H9 (cell line): ENCODE data around the gene MEFV. TPM values are rescaled to one million over a fixed set of nuclear protein-coding genes. Genes with fewer than 3 reads are reported as not detected.
"Not testable (repeated sequence)": the region's sequence is repeated elsewhere in the genome, so short reads cannot be mapped to it uniquely, and the experiment has no call there.

Experiments
- DNase-seq: peaks from one replicate; pipeline ENCODE4 v3.0.0-alpha.2; 2017
- H2AFZ ChIP-seq: one replicate; pipeline ENCODE4 v1.6.1; 2013; ENCODE audit warnings: mild to moderate bottlenecking, low read length, control low read depth, moderate library complexity
- H2AK5ac ChIP-seq: 2 replicates; pipeline ENCODE4 v1.6.1; 2013; ENCODE audit warnings: low read length, control low read depth, mixed read lengths; ENCODE audit not compliant: insufficient read length
- H2BK120ac ChIP-seq: one replicate; pipeline ENCODE4 v1.6.1; 2013; ENCODE audit warnings: low read depth, mild to moderate bottlenecking, low read length, control low read depth, inconsistent platforms; ENCODE audit not compliant: poor library complexity, severe bottlenecking
- H2BK12ac ChIP-seq: 2 replicates; pipeline ENCODE4 v1.6.1; 2013; ENCODE audit warnings: low read length, control low read depth, mixed read lengths, low read depth; ENCODE audit not compliant: insufficient read length
- H2BK15ac ChIP-seq: 2 replicates; pipeline ENCODE4 v1.6.1; 2013; ENCODE audit warnings: low read depth, low read length, control low read depth
- H2BK20ac ChIP-seq: one replicate; pipeline ENCODE4 v1.6.1; 2013; ENCODE audit warnings: low read depth, mild to moderate bottlenecking, low read length, control low read depth, inconsistent platforms; ENCODE audit not compliant: poor library complexity, severe bottlenecking
- H2BK5ac ChIP-seq: 2 replicates; pipeline ENCODE4 v1.6.1; 2013; ENCODE audit warnings: low read length, control low read depth, mixed read lengths; ENCODE audit not compliant: insufficient read length
- H3K14ac ChIP-seq: 2 replicates; pipeline ENCODE4 v1.6.1; 2013; ENCODE audit warnings: low read length, control low read depth; ENCODE audit not compliant: insufficient read depth
- H3K18ac ChIP-seq: 2 replicates; pipeline ENCODE4 v1.6.1; 2013; ENCODE audit warnings: low read depth, mild to moderate bottlenecking, mixed read lengths, low read length, control low read depth; ENCODE audit not compliant: insufficient read length
- H3K23ac ChIP-seq: 2 replicates; pipeline ENCODE4 v1.6.1; 2013; ENCODE audit warnings: low read length, control low read depth, mixed read lengths, low read depth; ENCODE audit not compliant: insufficient read length
- H3K23me2 ChIP-seq: 2 replicates; pipeline ENCODE4 v1.6.1; 2013; ENCODE audit warnings: low read depth, mild to moderate bottlenecking, mixed read lengths, low read length, control low read depth; ENCODE audit not compliant: insufficient read length, poor library complexity, severe bottlenecking
- H3K27ac ChIP-seq: 2 replicates; pipeline ENCODE4 v1.5.1; 2013; ENCODE audit warnings: low read length, control low read depth, mixed read lengths, low read depth; ENCODE audit not compliant: insufficient read length
- H3K27me3 ChIP-seq: 2 replicates; pipeline ENCODE4 v1.6.1; 2013; ENCODE audit warnings: low read length, control low read depth, inconsistent platforms; ENCODE audit not compliant: insufficient read depth
- H3K4ac ChIP-seq: 2 replicates; pipeline ENCODE4 v1.6.1; 2013; ENCODE audit warnings: low read depth, mild to moderate bottlenecking, control low read depth, inconsistent platforms, low read length, moderate library complexity
- H3K4me1 ChIP-seq: 2 replicates; pipeline ENCODE4 v1.6.1; 2013; ENCODE audit warnings: low read length, control low read depth, inconsistent platforms; ENCODE audit not compliant: insufficient read depth
- H3K4me2 ChIP-seq: 2 replicates; pipeline ENCODE4 v1.6.1; 2013; ENCODE audit warnings: low read length, control low read depth, mixed read lengths; ENCODE audit not compliant: insufficient read length, insufficient read depth
- H3K56ac ChIP-seq: 2 replicates; pipeline ENCODE4 v1.6.1; 2013; ENCODE audit warnings: low read depth, mild to moderate bottlenecking, mixed read lengths, low read length, control low read depth; ENCODE audit not compliant: insufficient read length
- H3K79me1 ChIP-seq: 2 replicates; pipeline ENCODE4 v1.6.1; 2013; ENCODE audit warnings: low read depth, mild to moderate bottlenecking, moderate library complexity, low read length, control low read depth, inconsistent platforms; ENCODE audit not compliant: insufficient read depth, poor library complexity, severe bottlenecking
- H3K79me2 ChIP-seq: 2 replicates; pipeline ENCODE4 v1.6.1; 2013; ENCODE audit warnings: low read length, control low read depth, inconsistent platforms; ENCODE audit not compliant: insufficient read depth
- H3K9ac ChIP-seq: 2 replicates; pipeline ENCODE4 v1.6.1; 2013; ENCODE audit warnings: low read length, control low read depth, mixed read lengths; ENCODE audit not compliant: insufficient read length; ENCODE audit errors: extremely low read depth
- H3K9me3 ChIP-seq: one replicate; pipeline ENCODE4 v1.6.1; 2013; ENCODE audit warnings: low read depth, low read length, inconsistent platforms; ENCODE audit not compliant: control insufficient read depth
- H3T11ph ChIP-seq: one replicate; pipeline ENCODE4 v1.6.1; 2013; ENCODE audit warnings: mild to moderate bottlenecking, low read length, control low read depth, inconsistent platforms
- H4K20me1 ChIP-seq: one replicate; pipeline ENCODE4 v1.6.1; 2013; ENCODE audit not compliant: control insufficient read depth, insufficient read length, insufficient read depth
- H4K5ac ChIP-seq: 2 replicates; pipeline ENCODE4 v1.6.1; 2013; ENCODE audit warnings: low read depth, mild to moderate bottlenecking, mixed read lengths, low read length, control low read depth; ENCODE audit not compliant: insufficient read length
- H4K8ac ChIP-seq: replicated peaks from 2 replicates; pipeline ENCODE4 v1.6.1; 2013; ENCODE audit warnings: low read length, control low read depth, mixed read lengths, low read depth; ENCODE audit not compliant: insufficient read length
- H4K91ac ChIP-seq: 2 replicates; pipeline ENCODE4 v1.6.1; 2013; ENCODE audit warnings: low read depth, mild to moderate bottlenecking, moderate library complexity, mixed read lengths, low read length, control low read depth; ENCODE audit not compliant: insufficient read length
- H3K27ac Mint-ChIP-seq, 3 experiments: 2 replicates in 2 of 3; 3 replicates in 1 of 3; pipeline ENCODE4 v1.8.0; 2020 to 2021; ENCODE audit warnings: mixed read lengths in 3 of 3, mild to moderate bottlenecking in 1 of 3, moderate library complexity in 1 of 3
- H3K27me3 Mint-ChIP-seq: 2 replicates; pipeline ENCODE4 v1.8.0; 2021; ENCODE audit warnings: low read depth, mild to moderate bottlenecking, moderate library complexity, mixed read lengths
- H3K36me3 Mint-ChIP-seq, 3 experiments: 2 replicates in 2 of 3; 3 replicates in 1 of 3; pipeline ENCODE4 v1.8.0; 2020 to 2021; ENCODE audit warnings: low read depth in 3 of 3, mixed read lengths in 3 of 3; ENCODE audit not compliant: insufficient read depth in 1 of 3
- H3K4me1 Mint-ChIP-seq, 2 experiments: 2 replicates each; pipeline ENCODE4 v1.8.0; 2020; ENCODE audit warnings: mixed read lengths in 2 of 2
- H3K4me3 Mint-ChIP-seq, 2 experiments: 2 replicates in 1 of 2; 3 replicates in 1 of 2; pipeline ENCODE4 v1.8.0; 2020 to 2021; ENCODE audit warnings: mild to moderate bottlenecking in 2 of 2, mixed read lengths in 2 of 2, moderate library complexity in 1 of 2
- H3K9me3 Mint-ChIP-seq, 2 experiments: 2 replicates in 1 of 2; 3 replicates in 1 of 2; pipeline ENCODE4 v1.8.0; 2020; ENCODE audit warnings: mild to moderate bottlenecking in 2 of 2, mixed read lengths in 2 of 2, moderate library complexity in 1 of 2
- CTCF ChIP-seq: fragments of 200-600 bp; sonication (generic); conservative IDR thresholded peaks from 3 replicates; pipeline ENCODE4 v1.8.0; 2021; ENCODE audit warnings: antibody characterized with exemption, mild to moderate bottlenecking
- WGBS: extraction: QIAGEN DNeasy Blood & Tissue Kit; methylation state at CpG from one replicate; pipeline ENCODE4 v1.1.7; 2013; ENCODE audit warnings: missing lambda C conversion rate, low lambda C conversion rate, mixed read lengths; ENCODE audit not compliant: insufficient read length; ENCODE audit errors: extremely low coverage; 5-methylcytosine and 5-hydroxymethylcytosine counted together
- total RNA-seq: library from RNA; stranded (reverse); gene quantifications from 2 replicates; pipeline ENCODE4 v1.2.1, GENCODE V29; 2021

Gene MEFV
- total RNA-seq, 1 experiment from 2014 or later, result not detected

DNA sequence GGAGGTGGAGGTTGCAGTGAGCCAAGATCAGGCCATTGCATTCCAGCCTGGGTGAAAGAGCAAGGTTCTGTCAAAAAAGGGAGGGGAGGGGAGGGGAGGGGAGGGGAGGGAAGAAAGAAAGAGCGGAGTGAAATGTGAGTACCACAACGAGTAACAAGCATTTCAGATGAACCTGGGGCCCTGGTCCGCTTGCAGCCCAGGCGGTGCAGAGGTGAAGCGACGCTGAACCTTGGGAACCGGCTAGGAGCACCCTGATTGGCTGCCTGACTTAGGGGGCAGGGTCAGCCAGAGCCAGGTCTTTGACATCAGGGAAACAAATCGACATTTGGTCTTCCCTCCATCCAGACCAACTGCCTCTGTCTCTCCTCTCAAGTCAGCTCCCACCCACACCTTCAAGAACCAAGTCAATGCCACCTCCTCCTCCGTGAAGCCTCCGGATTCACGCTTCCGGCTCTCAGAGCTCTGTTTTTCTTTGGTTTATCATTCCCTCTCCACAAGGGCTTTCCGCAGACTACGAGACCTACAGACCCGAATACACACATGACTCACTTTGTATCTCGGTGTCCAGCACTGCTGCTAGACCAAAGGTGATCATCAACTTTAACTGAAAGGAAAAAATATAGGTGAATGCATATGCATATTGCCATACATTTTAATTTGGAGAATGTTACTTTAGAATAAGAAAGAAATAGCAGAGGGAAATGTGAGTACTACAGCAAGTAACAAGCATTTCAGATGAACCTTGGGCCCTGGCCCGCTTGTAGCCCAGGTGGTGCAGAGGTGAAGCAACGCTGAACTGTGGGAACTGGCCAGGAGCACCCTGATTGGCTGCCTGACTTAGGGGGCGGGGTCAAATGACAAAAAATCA lies 49.1 kb downstream of the MEFV start:
- Histone ChIP-seq H2BK15ac (no peak overlapping the region), H3K27ac (no peak overlapping the region), H3K9ac (no peak overlapping the region), H3K18ac (no peak overlapping the region), H3K9me3 (no peaks in the 10 kb centered on the region), H3K23me2 (no peaks in the 10 kb centered on the region), H3K56ac (no peak overlapping the region), H3K23ac (no peak overlapping the region), H4K20me1 (no peaks in the 10 kb centered on the region), H2BK120ac (no peak overlapping the region), H3K27me3 (no peaks in the 10 kb centered on the region), H3K79me2 (no peaks in the 10 kb centered on the region), H2BK12ac (no peak overlapping the region), H3K4ac (no peak overlapping the region), H4K5ac (no peak overlapping the region), H3T11ph (no peak overlapping the region), H2AFZ (no peak overlapping the region), H2BK5ac (no peak overlapping the region), H3K4me2 (no peak overlapping the region), H4K8ac (no peak overlapping the region), H3K4me1 (no peaks in the 10 kb centered on the region), H2BK20ac (no peak overlapping the region), H4K91ac (no peak overlapping the region), H2AK5ac (no peak overlapping the region), H3K79me1 (no peaks in the 10 kb centered on the region), H3K14ac (no peak overlapping the region)
- Mint-ChIP-seq H3K36me3 (peaks cover 5 to 11% (median 10%) of the 10 kb centered on the region in 3 experiments; a peak in 6 of 7 replicates), H3K4me3 (no peak overlapping the region; a peak in 1 of 5 replicates), H3K9me3 (peaks cover 71 to 83% of the 10 kb centered on the region in 2 experiments), H3K27ac (no peak overlapping the region), H3K4me1 (no peaks in the 10 kb centered on the region), H3K27me3 (peaks cover 33% of the 10 kb centered on the region)
- WGBS, result no CpG with 5 or more reads among the region's 19 CpGs
- TF ChIP-seq CTCF, result no peak
- DNase-seq, result no peak

GRCh38 chr16:3205939-3206338 lies 50.5 kb downstream of the MEFV start:
- H2BK12ac ChIP-seq, H4K20me1 ChIP-seq, H3K18ac ChIP-seq, H4K8ac ChIP-seq, H3K4me2 ChIP-seq, H2BK120ac ChIP-seq, H3K27ac ChIP-seq, H3K4me3 Mint-ChIP-seq, DNase-seq, H3K27me3 ChIP-seq, H3K79me2 ChIP-seq, H3K79me1 ChIP-seq, H4K5ac ChIP-seq, H3K9me3 ChIP-seq, H3K9ac ChIP-seq, H3K4me1 Mint-ChIP-seq, H3K23me2 ChIP-seq, H3K4ac ChIP-seq, H2BK20ac ChIP-seq, H2AFZ ChIP-seq, H3K27ac Mint-ChIP-seq, H3K4me1 ChIP-seq, H3T11ph ChIP-seq, H2BK5ac ChIP-seq, H3K56ac ChIP-seq, H2AK5ac ChIP-seq, H2BK15ac ChIP-seq, H3K23ac ChIP-seq, H3K14ac ChIP-seq, H4K91ac ChIP-seq: not testable (repeated sequence)
- Mint-ChIP-seq H3K27me3 (peaks cover 31% of the 10 kb centered on the region), H3K9me3 (peaks cover 61 to 74% of the 10 kb centered on the region in 2 experiments), H3K36me3 (peaks cover 5 to 11% (median 9%) of the 10 kb centered on the region in 3 experiments; a peak in 6 of 7 replicates)
- no CpG with 5 or more reads among the region's 3 CpGs for WGBS
